ENCODE data around the gene RNPS1.

Gene RNPS1

GRCh38 chr16:2213817-2214718 lies 53.9 kb downstream of the RNPS1 start:
- DNase-seq (ENCODE audit: low read depth), result no peak

GRCh38 chr16:2212362-2213324 lies 55.3 kb downstream of the RNPS1 start:
- no peak for DNase-seq (ENCODE audit: low read depth)

GRCh38 chr16:2211923-2212347 lies 56.0 kb downstream of the RNPS1 start:
- no peak for DNase-seq (ENCODE audit: low read depth)

- no peak for DNase-seq (ENCODE audit: low read depth)
Observed at GRCh38 chr16:2210386-2211365, 57.2 kb downstream of the RNPS1 start, which contains the start of gene BRICD5. Gene BRICD5, minus strand, starts transcription at chr16:2210863. Its CDS starts 30 bp downstream, at chr16:2210833.

GRCh38 chr16:2210009-2210332 lies 58.0 kb downstream of the RNPS1 start:
- no peak for DNase-seq (ENCODE audit: low read depth)

GRCh38 chr16:2209258-2210008 lies 58.5 kb downstream of the RNPS1 start:
- no peak for DNase-seq (ENCODE audit: low read depth)

- no peak for DNase-seq (ENCODE audit: low read depth)
Observed at GRCh38 chr16:2208772-2209171, 59.2 kb downstream of the RNPS1 start.

- DNase-seq (ENCODE audit: low read depth), result no peak
Observed at GRCh38 chr16:2208308-2208707, 59.6 kb downstream of the RNPS1 start.

GRCh38 chr16:2207872-2208271 lies 60.1 kb downstream of the RNPS1 start:
- DNase-seq (ENCODE audit: low read depth), result no peak

GRCh38 chr16:2206780-2207433 lies 61.0 kb downstream of the RNPS1 start:
- no peak for DNase-seq (ENCODE audit: low read depth)

- no peak for DNase-seq (ENCODE audit: low read depth)
Observed at GRCh38 chr16:2206420-2206779, 61.5 kb downstream of the RNPS1 start.

- no peak for DNase-seq (ENCODE audit: low read depth)
Observed at GRCh38 chr16:2205967-2206313, 62.0 kb downstream of the RNPS1 start.

GRCh38 chr16:2205104-2205966 lies 62.6 kb downstream of the RNPS1 start, which contains the start of gene MLST8:
Gene MLST8, plus strand, starts transcription at chr16:2205454. Its CDS starts 632 bp downstream, at chr16:2206086.
- DNase-seq (ENCODE audit: low read depth), result peak; percentile 61

GRCh38 chr16:2204416-2205103 lies 63.4 kb downstream of the RNPS1 start:
- no peak for DNase-seq (ENCODE audit: low read depth)
